Natural killer cell (primary cell): ENCODE results near the gene NOS1AP. TPM values are rescaled to one million over a fixed set of nuclear protein-coding genes. Genes with fewer than 3 reads are reported as not detected.
"Not testable (repeated sequence)": the region's sequence is repeated elsewhere in the genome, so short reads cannot be mapped to it uniquely, and the experiment has no call there.

Source experiments
- ATAC-seq, 3 donors: fragments of 150-1000 bp in 2 of 3; fragments of 200-7000 bp in 1 of 3; cut with Tn5 transposase; 1 replicate in 1 of 3; 2 replicates in 2 of 3; pipeline ENCODE4 v1.10.0; 2021; ENCODE audit warnings: mild to moderate bottlenecking in 2 of 3, moderate library complexity in 2 of 3
- DNase-seq, 2 donors: peaks; one replicate each; pipeline versions ENCODE4 v3.0.0 to v3.0.0-alpha.2; 2013 to 2021; ENCODE audit warnings: mixed read lengths in 1 of 2
- H3K27ac ChIP-seq: one replicate; pipeline ENCODE4 v1.5.1; 2013; ENCODE audit warnings: mild to moderate bottlenecking, low read length
- H3K27me3 ChIP-seq: one replicate; pipeline ENCODE4 v1.6.1; 2013; ENCODE audit warnings: low read length; ENCODE audit not compliant: control insufficient read depth, insufficient read depth
- H3K36me3 ChIP-seq: one replicate; pipeline ENCODE4 v1.6.1; 2013; ENCODE audit warnings: low read length; ENCODE audit not compliant: control insufficient read depth, insufficient read depth
- H3K4me1 ChIP-seq: one replicate; pipeline ENCODE4 v1.6.1; 2013; ENCODE audit warnings: low read length; ENCODE audit not compliant: control insufficient read depth, insufficient read depth
- H3K4me3 ChIP-seq: one replicate; pipeline ENCODE4 v1.5.1; 2013; ENCODE audit warnings: low read length
- H3K9me3 ChIP-seq: one replicate; pipeline ENCODE4 v1.6.1; 2013; ENCODE audit warnings: low read length; ENCODE audit not compliant: control insufficient read depth, insufficient read depth
- H3K27ac Mint-ChIP-seq, 2 donors: one replicate each; pipeline ENCODE4 v1.8.0; 2022; ENCODE audit warnings: mild to moderate bottlenecking in 2 of 2, mixed read lengths in 2 of 2, moderate library complexity in 1 of 2
- H3K27me3 Mint-ChIP-seq, 2 donors: one replicate each; pipeline ENCODE4 v1.8.0; 2022; ENCODE audit warnings: low read depth in 2 of 2, mixed read lengths in 2 of 2
- H3K36me3 Mint-ChIP-seq: one replicate; pipeline ENCODE4 v1.8.0; 2022; ENCODE audit warnings: mixed read lengths
- H3K4me1 Mint-ChIP-seq, 2 donors: one replicate each; pipeline ENCODE4 v1.8.0; 2022; ENCODE audit warnings: mixed read lengths in 2 of 2
- H3K4me3 Mint-ChIP-seq: one replicate; pipeline ENCODE4 v1.8.0; 2022; ENCODE audit warnings: mild to moderate bottlenecking, moderate library complexity, mixed read lengths
- H3K9me3 Mint-ChIP-seq, 2 donors: one replicate each; pipeline ENCODE4 v1.8.0; 2022; ENCODE audit warnings: mixed read lengths in 2 of 2
- CTCF ChIP-seq: fragments of 200-600 bp; IDR thresholded peaks from one replicate; pipeline ENCODE4 v1.8.0; 2022; ENCODE audit warnings: antibody characterized with exemption
- WGBS: methylation state at CpG from one replicate; pipeline ENCODE4 v1.1.7; 2013; ENCODE audit warnings: missing lambda C conversion rate; ENCODE audit not compliant: insufficient coverage; 5-methylcytosine and 5-hydroxymethylcytosine counted together
- intact Hi-C: fragments of 100-400 bp; cut with micrococcal nuclease; formaldehyde crosslinking; loops from one replicate; pipeline ENCODE4 v1.14.2; 2022
- total RNA-seq, 4 donors: library from RNA; stranded (reverse); fragments of 120-200 nt in 1 of 4; gene quantifications; one replicate each; pipeline versions ENCODE4 v1.2.3 to v1.2.4, GENCODE V29; 2013 to 2022

Gene NOS1AP
- total RNA-seq, 3 donors from 2014 or later (not counting 1 experiment from before 2014, with no cell fraction given), result 0.09 to 0.20 TPM; not detected in 1

GRCh38 chr1:162065016-162065415 is 4.5 kb upstream of the NOS1AP start:
- TF ChIP-seq CTCF, result no peak
- no peaks in the 10 kb centered on the region for H3K9me3 ChIP-seq
- ATAC-seq (no peak), DNase-seq (no peak)
- peaks cover 27% of the 10 kb centered on the region for H3K27me3 ChIP-seq
- Mint-ChIP-seq H3K36me3 (no peaks in the 10 kb centered on the region), H3K27ac (no peak overlapping the region), H3K4me3 (no peak overlapping the region), H3K9me3 (no peaks in the 10 kb centered on the region), H3K27me3 (peaks cover 37 to 59% of the 10 kb centered on the region in 2 donors), H3K4me1 (peaks cover 0 to 2% of the 10 kb centered on the region in 2 donors)
- no peak overlapping the region for H3K4me3 ChIP-seq
- intact Hi-C loops, result no loop called here
- no peaks in the 10 kb centered on the region for H3K36me3 ChIP-seq
- 45% methylated on average over 2 of the region's 2 CpGs for WGBS
- H3K27ac ChIP-seq, result no peak overlapping the region
- peaks cover 6% of the 10 kb centered on the region for H3K4me1 ChIP-seq

- intact Hi-C loops, ATAC-seq, H3K9me3 ChIP-seq, H3K9me3 Mint-ChIP-seq, H3K36me3 ChIP-seq, H3K27ac ChIP-seq, H3K4me1 Mint-ChIP-seq, DNase-seq, H3K4me3 ChIP-seq, H3K4me3 Mint-ChIP-seq, H3K36me3 Mint-ChIP-seq, H3K27ac Mint-ChIP-seq: not testable (repeated sequence)
- Histone ChIP-seq H3K27me3 (peaks cover 38% of the 10 kb centered on the region), H3K4me1 (peaks cover 12% of the 10 kb centered on the region)
- H3K27me3 Mint-ChIP-seq, result peaks cover 43 to 70% of the 10 kb centered on the region in 2 donors
- 100% methylated on average over 2 of the region's 4 CpGs for WGBS
Observed at GRCh38 chr1:162066836-162067235, 2.7 kb upstream of the NOS1AP start.

- Mint-ChIP-seq H3K27me3 (peaks cover 48 to 70% of the 10 kb centered on the region in 2 donors), H3K4me3 (peak overlapping the region; percentile 14), H3K4me1 (peaks cover 0 to 7% of the 10 kb centered on the region in 2 donors), H3K36me3 (no peaks in the 10 kb centered on the region), H3K27ac (no peak overlapping the region), H3K9me3 (no peaks in the 10 kb centered on the region)
- peaks cover 38% of the 10 kb centered on the region for H3K27me3 ChIP-seq
- H3K9me3 ChIP-seq, result no peaks in the 10 kb centered on the region
- intact Hi-C loops, result no loop called here
- WGBS, result no CpG with 5 or more reads among the region's 1 CpG
- TF ChIP-seq CTCF, result no peak
- ATAC-seq (no peak), DNase-seq (no peak)
- H3K4me1 ChIP-seq, result peaks cover 12% of the 10 kb centered on the region
- H3K36me3 ChIP-seq, result no peaks in the 10 kb centered on the region
- no peak overlapping the region for H3K27ac ChIP-seq
- no peak overlapping the region for H3K4me3 ChIP-seq
Observed at GRCh38 chr1:162067466-162067865, 2.0 kb upstream of the NOS1AP start.

GRCh38 chr1:162068301-162068700 is 1.2 kb upstream of the NOS1AP start:
- intact Hi-C loops, result no loop called here
- no peak overlapping the region for H3K27ac Mint-ChIP-seq
- ATAC-seq (no peak), DNase-seq (no peak)
- no peaks in the 10 kb centered on the region for H3K9me3 Mint-ChIP-seq
- Histone ChIP-seq H3K4me1 (peaks cover 12% of the 10 kb centered on the region), H3K27ac (no peak overlapping the region), H3K27me3 (peaks cover 38% of the 10 kb centered on the region), H3K9me3 (no peaks in the 10 kb centered on the region), H3K4me3 (no peak overlapping the region), H3K36me3 (no peaks in the 10 kb centered on the region)
- TF ChIP-seq CTCF, result no peak
- WGBS, result 98% methylated on average over 3 of the region's 4 CpGs
- H3K27me3 Mint-ChIP-seq, result peaks cover 42 to 69% of the 10 kb centered on the region in 2 donors
- H3K36me3 Mint-ChIP-seq, result no peaks in the 10 kb centered on the region
- peak overlapping the region; percentile 54 for H3K4me3 Mint-ChIP-seq
- H3K4me1 Mint-ChIP-seq, result peaks cover 0 to 7% of the 10 kb centered on the region in 2 donors
